Measurements from ENCODE around the gene RBBP5.

Gene RBBP5

DNA sequence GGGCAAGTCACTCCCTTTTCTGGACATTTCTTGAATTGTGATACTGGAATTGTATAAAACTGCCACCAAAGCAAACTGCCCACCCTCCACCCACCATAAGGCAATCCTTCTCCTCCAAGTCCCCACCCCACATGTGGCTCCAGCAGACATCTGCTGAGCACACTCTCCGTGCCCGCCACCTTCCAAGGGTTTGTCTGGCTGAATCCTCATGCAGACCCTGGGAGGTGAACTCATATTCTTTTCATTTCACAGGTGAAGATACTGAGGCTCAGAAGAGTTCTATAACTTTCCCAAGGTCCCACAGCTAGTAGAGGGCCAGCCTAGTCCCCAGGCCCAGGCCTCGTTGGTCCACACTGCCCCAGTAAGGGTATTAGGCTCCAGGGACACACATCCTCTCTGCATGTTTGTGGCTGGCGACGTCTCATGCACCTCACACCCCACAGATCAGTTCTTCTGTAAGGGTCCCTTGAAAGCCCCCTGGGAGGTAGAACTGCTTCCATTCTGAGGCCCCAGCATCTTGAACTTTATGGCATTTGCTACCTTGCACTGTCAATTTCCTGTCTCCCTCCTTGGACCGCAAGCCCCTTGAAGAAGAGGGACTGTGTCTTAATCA, 64.7 kb downstream of the RBBP5 start:
- DNase-seq (ENCODE audit: low read depth) = no peak

DNA sequence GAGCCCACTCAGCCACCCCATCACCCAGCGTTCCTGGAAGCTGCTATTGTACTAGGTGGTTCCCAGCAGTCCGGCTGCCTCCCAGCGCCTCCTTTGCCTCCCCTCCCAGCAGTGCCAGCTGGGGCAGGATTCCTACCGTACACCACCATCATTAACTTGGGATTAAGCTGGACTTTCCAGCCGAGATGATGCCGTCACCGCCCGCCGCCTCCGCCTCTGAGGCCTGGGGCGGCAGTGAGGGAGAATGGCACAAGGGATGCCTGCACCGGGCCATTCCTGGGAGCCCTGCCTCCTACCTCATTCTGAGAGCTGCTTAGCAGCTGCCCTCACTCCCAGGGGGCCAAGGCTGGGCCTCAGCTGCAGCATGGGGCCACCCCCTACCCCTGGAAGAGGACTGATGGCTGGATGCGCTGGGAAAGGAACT, 65.6 kb downstream of the RBBP5 start:
- no peak for DNase-seq (ENCODE audit: low read depth)

DNA sequence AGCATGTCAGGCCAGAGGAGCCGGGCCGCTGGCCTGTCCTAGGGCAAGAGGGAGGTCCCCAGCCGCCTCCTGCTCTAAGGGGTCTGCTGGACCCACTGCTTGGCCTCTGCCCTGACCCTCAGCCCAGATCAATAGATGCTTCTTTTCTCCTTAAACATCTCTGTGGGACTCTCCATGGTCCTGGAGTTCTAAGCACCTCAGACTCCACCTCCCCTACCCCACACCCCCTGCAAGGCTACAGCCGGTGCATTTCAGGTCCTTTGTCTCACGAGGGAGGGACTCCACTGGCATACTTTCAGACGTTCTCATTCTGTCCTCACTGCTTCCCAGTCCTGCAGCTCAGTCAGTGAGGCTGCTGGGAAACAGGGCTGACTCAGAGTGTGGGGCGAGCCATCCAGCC, 67.8 kb downstream of the RBBP5 start:
- DNase-seq (ENCODE audit: low read depth) = no peak

DNA sequence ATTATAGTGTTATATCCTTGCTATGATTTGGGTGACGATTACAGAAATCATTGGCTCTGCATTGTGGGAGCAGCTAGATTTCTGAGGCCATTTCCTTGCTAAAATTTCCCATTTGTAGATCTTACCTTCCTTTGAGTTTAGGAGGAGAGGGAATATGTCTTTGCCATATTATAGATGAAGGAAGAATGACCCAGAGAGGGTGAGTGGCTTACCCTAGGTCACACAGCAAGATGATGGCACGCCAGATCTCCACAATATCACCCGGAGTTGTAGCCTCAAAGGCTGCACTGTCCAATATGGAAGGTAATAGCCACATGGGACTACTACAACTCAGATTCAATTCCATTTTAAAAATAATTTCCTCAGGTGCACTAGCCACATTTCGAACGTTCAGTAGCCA, 68.5 kb downstream of the RBBP5 start:
- no peak for DNase-seq (ENCODE audit: low read depth)

DNA sequence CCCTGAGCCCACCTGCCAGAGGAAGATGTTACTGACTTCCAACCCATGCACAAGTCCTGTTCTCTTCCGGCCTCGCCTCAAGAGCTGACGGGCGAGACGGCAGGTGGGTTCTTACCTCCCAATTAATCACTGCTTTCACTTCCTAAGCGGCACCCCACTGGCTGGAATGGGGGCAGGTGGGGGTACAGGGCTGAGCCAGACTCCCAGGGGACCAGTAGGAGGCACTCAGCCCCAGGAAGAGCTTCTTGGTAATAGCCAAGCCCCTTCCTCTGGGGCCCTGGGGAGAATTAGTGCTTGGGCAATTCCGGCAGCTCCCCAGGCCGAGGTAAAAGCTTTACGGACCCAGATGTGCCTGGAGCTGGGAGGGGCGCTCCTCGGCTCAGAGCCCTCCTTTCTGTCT, 69.1 kb downstream of the RBBP5 start:
- no peak for DNase-seq (ENCODE audit: low read depth)

DNA sequence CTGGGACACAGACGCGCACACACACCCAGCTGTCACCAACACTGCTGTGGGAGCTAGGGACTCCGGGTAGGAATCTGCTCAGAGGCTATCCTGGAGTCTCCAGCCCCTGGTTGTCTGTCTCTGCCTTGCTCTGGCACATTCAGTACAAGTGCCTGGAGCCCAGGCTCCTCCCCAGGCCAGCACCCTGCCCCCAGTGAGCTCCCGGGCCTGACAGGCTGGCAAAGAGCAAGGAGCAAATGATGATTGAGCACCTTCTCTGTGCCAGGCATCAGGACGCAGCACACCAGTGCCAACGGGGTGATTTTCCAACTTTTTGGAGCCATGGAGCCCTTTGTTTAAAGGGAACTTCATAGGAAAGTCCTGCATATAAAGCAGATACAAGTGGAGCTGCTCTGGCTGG, 72.3 kb downstream of the RBBP5 start:
- DNase-seq (ENCODE audit: low read depth) = no peak

DNA sequence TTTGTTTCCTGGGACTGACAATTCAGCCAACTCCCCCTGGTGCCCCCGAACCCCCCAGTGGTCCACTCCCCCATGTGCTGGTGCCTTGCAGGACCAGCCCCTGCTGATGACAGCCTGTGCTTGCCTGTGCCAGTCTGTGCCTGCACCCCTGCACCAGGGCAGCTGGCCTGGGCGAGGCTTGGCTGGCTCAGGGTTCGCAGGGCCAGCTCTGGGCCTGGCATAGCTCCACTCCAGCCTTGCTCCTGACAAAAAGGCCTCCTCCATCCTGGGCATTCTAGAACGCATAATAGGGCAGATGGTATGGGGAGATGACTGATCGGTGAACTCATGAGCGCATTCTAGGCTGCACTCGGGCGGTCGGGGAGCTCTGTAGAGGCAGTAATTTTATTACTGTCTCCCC, 73.4 kb downstream of the RBBP5 start:
- no peak for DNase-seq (ENCODE audit: low read depth)

DNA sequence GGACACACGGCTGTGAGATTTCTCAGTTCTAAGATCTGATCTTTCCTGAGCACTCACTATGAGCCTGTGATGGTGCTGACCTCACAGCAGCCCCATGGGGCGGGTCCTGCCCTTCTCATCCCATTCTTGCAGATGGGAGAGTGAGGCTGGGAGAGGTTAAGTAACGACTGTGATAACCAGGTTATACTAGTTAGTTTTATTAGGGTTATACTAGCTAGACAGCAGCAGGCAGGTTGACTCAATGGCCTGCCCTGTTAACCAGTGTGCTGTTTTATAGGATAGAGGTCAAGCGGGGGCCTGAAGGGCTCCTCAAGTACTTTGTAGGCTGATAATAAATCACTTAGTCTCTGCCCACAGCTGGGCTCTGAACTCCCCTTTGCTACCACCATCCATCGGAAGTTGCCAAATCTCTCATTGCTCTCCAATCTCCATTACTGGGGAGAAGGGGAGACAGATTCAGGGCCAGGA, 74.0 kb downstream of the RBBP5 start:
- no peak for DNase-seq (ENCODE audit: low read depth)

DNA sequence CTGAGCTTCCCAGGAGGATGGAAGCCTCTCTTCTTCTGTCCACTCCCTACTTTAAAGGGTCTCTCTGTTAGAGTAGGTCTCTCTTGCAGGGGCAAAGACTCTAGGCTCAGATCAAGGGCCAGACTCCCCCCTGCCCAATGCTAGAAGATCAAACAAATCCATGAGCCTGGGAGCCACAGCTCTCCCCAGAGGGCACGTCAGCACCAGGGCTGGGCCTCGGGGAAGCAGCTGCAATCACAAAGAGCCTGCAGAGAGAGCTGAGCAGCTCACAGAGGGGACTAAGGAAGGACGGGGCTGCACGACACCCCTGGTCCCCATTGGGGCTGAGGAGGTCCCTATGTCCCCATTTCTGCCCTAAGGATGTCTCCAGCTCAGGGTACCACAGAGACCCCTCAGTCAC, 74.9 kb downstream of the RBBP5 start:
- no peak for DNase-seq (ENCODE audit: low read depth)

DNA sequence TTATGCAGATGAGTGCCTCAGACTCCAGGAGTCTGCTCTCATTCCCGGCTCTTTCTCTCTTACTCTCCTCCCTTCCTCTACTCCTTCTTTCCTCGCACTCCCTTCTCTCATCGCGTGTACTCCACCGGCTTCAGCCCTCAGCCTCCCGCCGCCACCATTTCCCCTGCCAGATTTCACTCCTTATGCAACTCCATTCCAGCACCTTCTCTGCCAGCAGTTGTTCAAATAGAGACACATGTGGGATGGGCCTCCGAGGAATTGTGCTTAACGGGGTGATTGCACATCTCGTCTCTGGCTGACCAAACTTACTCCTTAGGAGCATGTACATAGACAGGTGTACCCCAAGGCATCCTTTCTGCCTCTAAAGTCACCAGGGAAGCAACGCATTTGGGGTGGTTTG, 76.6 kb downstream of the RBBP5 start:
- DNase-seq (ENCODE audit: low read depth) = no peak

DNA sequence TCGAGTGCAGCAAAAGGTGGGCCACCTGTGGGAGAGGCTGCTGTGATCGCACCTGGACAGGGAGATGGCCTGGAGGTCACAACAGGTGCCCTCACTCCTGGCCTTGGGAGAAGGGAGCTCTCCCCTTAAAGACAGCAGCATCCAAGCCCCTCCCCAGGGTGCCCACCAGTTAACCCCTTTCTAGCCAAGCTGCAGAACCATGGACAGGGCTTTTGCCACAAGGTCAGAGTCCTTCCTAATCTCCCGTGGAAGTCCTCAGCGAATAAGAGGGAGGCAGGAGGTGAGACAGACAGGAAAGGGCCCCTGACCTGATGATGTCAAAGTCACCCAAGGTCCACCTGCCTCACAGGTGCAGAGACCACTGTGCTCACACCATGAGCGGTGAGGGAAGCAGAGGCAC, 77.0 kb downstream of the RBBP5 start:
- no peak for DNase-seq (ENCODE audit: low read depth)

DNA sequence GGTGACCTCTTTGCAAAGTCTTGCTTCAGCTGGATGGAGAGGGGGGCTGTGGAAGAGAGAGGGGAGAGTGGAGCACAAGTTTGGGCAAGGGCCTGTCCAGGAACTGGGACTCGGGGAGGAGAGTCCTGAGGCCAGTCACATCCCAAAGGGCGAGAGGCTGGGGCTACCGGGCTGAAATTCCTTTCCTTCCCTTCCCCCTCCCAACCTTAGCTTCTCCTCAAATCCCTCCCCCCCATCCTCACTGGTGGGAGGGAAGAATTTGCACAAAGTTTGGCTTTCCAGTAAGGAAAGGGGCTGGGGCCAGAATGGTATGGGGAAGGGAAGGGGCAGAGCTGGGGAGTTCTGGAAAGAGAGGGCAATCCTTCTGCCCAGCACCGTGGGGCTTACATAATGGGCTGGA, 77.9 kb downstream of the RBBP5 start:
- DNase-seq (ENCODE audit: low read depth) = no peak

DNA sequence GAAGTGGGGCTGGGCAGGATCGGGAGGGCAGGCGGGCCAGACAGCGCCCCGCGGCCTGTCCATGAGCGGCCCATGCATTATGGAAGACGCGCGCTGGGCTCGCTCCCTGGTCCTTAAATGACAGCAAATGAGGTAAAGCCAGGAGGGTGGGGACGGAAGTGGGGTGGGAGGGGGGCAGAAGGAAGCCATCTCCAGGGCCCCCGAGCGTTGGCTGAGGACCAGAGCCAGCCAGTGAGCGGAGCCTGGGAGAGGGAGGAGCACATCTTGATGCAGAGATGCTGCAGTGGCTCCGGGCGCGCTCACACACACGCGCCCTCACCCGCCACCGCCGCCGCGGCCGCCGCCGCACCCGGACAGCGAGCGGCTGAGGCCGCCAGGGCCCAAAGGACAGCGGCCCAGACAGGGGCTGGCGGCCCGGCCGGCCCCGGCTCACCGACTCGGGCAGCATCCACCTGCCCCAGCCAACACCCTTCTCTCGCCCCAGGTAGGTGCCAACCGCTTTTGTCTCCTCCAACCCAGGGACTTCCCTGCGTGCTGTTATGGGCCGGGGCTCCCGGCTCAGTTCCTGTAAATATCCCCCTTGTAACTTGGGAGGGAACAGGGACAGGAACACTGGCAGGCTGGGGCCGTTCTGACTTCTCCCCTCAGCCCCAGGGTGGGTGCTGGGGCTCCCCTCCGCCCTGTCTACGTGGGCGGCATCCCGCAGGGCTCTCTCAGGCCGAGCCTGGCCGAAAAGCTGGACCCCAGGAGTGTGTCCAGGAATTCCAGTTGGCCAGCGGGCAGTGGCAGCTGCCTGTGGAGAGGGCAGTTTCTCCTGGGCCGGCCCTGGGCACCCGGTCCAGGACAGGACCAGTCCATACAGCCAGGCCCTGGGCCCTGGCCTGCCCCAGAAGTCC, 78.6 kb downstream of the RBBP5 start, which contains the start of gene CNTN2:
CNTN2 (plus strand) TSS at position 302 of the 896 bp plus-strand sequence. CDS start 9,974 bp downstream, outside the sequence.
- no peak for DNase-seq (ENCODE audit: low read depth)

DNA sequence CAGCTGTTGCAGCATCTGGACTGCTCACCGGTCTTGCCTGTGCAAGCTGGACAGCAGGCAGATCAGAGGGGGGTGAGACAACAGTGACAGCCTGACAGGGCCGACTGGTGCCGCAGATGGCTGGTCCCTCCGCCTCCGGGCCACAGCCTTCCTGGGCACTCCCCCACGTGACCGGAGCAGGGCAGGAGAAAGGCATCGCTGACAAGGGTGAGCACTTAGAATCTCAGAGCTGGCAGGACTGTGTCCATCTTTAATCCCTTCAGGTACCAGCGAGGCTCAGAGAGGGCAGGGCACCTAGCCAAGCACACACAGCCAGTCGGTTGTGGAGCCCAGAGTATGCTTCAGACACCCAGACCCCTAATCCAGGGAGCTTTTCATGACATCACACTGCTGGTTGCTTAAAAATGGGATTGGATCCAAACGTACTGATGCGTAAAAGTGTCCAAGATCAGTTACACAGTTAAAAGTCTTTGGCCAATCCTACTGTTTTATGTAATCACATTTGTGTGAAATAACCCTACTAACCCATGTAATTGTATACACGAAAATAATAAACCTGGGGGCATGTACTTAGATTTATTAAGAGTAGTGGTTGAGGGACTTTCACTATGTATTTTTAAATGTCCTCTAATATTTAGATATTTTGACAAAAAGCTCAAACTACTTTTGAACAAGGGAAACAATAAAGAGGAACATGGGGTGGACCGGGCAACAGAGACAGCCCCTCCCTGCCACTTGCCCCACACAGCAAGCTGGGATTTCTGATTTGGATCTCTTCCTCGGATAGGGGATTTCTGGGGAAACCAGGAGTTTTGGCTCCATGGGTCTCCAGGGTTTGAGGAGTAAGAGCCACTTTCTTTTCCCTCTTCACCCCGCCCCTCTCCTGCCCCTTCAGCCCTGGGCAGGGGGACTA, 79.5 kb downstream of the RBBP5 start:
- no peak for DNase-seq (ENCODE audit: low read depth)

DNA sequence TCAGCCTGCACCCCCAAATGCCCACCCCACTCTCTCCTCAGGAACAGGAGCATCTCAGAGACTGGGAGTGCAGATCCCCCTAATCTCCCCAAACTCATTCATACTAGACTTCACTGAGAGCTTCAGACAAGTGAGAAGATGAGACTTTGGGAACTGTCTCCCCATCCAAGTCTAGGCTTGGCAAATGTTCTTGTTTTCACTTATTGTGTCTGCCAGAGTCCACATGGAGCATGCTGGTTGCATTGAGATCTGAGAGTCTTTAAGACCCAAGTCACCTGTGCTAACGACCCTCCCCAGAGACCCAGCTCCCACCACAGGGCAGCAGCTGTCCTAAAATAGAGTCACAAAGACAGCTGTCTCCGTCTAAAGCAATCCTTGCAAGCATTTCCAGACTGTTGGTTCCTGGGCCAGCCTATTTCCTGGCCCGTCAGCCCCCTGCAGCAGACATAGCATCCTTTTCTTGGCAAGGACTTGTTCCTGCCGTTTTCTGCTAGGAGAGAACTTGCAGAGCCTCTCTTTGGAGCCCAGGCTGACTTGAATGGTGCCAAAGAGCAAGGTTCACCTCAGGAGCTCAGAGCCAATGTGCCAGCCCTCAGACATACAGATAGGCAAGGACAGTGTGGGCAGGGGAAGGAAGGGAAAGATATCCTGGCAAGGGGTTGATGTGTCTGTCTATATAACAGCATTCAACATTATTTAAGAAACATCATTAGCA, 80.6 kb downstream of the RBBP5 start:
- no peak for DNase-seq (ENCODE audit: low read depth)

DNA sequence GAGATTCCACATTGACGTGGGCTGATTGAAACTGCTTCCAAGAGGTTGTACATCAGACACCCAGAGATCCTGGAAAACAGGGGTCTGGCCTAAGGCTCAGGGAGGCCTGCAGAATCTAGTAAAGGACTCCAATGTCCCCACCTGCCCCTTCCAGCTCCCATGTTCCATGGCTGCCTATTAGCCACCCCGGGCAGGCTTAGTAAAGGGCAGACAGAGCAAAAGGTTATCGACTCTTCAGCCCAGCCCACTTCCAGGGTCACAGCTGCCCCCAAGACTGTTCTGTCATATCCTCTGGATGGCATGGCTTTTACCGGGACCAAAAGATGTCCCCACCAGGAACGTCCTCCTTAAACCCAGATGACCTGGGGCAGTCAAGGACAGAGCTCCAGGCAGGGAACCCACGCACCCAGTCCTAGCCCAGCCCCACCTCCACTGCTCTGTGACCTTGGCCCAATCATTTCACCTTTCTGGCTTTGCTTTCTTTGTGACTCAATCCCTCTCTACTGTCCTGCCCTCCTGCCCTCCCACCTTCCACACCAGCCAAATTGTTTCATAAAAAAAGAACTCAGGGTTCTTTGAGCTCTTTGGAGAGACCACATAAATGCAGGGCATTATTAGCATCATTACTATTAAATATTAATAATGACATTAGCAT, 83.5 kb downstream of the RBBP5 start:
- DNase-seq (ENCODE audit: low read depth) = no peak

DNA sequence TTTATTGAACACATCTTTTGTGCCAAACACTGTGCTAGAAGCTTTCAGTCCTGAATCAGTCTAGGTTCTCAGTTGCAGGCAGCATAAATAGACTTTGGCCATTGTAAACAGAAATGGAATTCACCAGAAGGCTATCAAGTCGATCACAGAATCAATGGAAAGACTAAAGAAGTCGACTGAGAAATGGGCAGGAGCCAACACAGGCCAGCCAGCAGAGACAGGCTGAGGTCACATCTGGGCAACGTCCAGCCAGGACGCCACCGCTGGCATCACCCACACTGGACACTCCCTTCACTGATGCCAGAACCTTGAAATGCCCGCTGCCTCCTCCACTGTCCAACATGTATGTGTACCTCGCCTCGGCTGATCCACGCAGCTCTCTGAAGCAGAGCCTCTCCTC, 84.2 kb downstream of the RBBP5 start:
- DNase-seq (ENCODE audit: low read depth) = no peak

Data from EH (cell line).